Measurements from ENCODE around the gene MGARP.
"Not testable (repeated sequence)": the region's sequence is repeated elsewhere in the genome, so short reads cannot be mapped to it uniquely, and the experiment has no call there.

MGARP gene

DNA sequence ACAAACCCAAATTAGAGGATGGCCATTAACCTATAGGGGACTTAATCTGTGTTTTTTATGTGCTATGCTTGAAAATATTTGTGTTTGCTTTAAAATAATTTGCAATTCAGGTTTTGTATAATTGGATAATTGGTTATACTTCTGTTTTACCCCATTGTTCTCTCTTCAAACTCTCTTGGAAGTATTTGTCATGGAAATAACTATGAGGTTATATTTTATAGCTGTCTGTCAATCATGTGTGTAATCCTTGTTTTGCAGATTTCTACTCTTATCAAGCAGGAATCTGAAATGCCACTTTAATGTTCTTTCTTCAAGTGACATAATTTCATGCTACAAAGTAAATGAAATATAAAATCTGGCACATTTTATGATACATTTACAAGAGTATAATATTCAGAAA is 37.6 kb upstream of the MGARP start:
- DNase-seq: no peak
- intact Hi-C loops (cut with DNase I; ENCODE audit: low total_unique reads): no loop called here
- Histone ChIP-seq H3K4me3 (no peak overlapping the region), H3K27me3 (no peaks in the 10 kb centered on the region), H3K9me3 (no peaks in the 10 kb centered on the region), H3K27ac (no peak overlapping the region), H3K36me3 (no peaks in the 10 kb centered on the region), H3K4me1 (peaks cover 0 to 41% (median 5%) of the 10 kb centered on the region in 4 donors)
- TF ChIP-seq, protein P1, sequence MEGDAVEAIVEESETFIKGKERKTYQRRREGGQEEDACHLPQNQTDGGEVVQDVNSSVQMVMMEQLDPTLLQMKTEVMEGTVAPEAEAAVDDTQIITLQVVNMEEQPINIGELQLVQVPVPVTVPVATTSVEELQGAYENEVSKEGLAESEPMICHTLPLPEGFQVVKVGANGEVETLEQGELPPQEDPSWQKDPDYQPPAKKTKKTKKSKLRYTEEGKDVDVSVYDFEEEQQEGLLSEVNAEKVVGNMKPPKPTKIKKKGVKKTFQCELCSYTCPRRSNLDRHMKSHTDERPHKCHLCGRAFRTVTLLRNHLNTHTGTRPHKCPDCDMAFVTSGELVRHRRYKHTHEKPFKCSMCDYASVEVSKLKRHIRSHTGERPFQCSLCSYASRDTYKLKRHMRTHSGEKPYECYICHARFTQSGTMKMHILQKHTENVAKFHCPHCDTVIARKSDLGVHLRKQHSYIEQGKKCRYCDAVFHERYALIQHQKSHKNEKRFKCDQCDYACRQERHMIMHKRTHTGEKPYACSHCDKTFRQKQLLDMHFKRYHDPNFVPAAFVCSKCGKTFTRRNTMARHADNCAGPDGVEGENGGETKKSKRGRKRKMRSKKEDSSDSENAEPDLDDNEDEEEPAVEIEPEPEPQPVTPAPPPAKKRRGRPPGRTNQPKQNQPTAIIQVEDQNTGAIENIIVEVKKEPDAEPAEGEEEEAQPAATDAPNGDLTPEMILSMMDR (IDR thresholded peaks at IDR 0.05): no peak

DNA sequence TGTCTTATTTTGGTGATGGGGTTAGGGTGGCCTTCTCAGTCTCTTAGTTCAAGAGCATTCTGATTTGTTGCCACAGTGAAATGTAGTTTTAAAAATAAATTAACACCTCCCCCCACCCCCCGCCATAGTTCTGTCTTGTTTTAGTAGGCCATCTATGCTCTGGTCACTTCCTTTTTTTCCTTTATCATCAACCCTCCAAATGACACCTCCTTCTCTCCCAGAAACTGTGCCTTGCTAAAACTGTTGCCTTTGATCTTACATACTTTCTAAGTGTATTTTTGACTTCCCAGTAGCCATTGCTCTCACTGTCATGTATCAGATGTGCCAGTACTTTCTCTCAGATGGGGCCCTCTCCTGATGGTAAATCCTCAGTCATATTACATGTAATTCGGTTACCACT is 36.7 kb upstream of the MGARP start:
- intact Hi-C loops (cut with DNase I; ENCODE audit: low total_unique reads): no loop called here
- H3K27ac ChIP-seq: no peak overlapping the region
- H3K36me3 ChIP-seq: no peaks in the 10 kb centered on the region
- no peaks in the 10 kb centered on the region for H3K9me3 ChIP-seq
- no peaks in the 10 kb centered on the region for H3K27me3 ChIP-seq
- TF ChIP-seq, protein P1 (IDR thresholded peaks at IDR 0.05): no peak
- no peak for DNase-seq
- peaks cover 0 to 41% (median 5%) of the 10 kb centered on the region in 4 donors for H3K4me1 ChIP-seq
- H3K4me3 ChIP-seq: no peak overlapping the region

DNA sequence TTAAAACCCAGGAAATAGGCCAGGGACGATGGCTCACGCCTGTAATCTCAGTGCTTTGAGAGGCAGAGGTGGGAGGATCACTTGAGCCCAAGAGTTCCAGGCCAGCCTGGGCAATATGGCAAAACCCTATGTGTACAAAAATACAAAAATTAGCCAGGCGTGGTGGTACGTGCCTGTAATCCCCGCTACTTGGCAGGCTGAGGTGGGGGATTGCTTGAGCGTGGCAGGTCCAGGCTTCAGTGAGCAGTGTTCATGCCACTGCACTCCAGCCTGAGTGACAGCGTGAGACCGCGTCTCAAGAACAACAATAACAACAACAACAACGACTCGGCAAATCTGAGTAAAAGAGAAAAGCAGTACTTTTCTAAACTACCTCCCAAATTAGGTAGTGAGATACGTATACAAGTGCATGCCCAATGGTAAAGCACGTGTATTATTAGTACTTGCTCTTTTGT is 35.2 kb upstream of the MGARP start:
- DNase-seq: no peak
- Histone ChIP-seq H3K27me3 (no peaks in the 10 kb centered on the region), H3K36me3 (no peaks in the 10 kb centered on the region), H3K27ac (no peak overlapping the region), H3K9me3 (no peaks in the 10 kb centered on the region), H3K4me1 (peaks cover 0 to 37% (median 5%) of the 10 kb centered on the region in 4 donors), H3K4me3 (no peak overlapping the region)
- TF ChIP-seq, protein P1 (IDR thresholded peaks at IDR 0.05): no peak
- intact Hi-C loops (cut with DNase I; ENCODE audit: low total_unique reads): no loop called here

DNA sequence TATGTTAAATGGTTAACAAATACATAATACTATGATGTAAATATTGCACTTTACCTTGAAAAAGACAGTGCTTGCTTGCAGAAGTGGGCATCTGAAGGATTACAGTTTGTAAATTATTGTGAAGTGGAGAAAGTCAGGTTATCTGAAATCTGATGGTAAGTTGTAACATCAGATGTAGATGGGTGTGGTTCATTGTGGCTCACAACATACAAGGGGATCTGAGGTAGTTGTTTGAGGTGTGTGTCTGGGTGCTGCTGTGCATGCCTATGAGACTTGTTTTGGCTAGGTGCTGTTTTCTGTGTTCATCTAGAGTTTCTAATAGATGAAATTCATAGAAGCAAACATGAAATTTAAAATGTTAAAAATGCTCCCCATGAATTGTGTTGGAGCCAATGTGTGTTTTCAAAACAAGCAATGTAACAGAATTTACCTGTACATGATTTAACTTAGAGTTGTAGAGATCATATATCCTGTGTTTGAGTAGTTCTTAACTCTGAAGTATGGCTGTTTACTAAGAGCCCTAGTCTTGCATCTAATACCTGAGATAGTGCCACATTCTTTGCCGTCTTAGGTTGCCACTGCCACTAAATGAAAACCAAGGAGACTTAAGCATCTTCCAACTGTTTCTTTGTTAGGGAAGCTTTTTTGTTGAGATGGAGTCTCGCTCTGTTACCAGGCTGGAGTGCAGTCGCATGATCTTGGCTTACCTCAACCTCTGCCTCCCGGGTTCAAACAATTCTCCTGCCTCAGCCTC is 34.2 kb upstream of the MGARP start:
- Histone ChIP-seq H3K27ac (no peak overlapping the region), H3K4me3 (no peak overlapping the region), H3K27me3 (no peaks in the 10 kb centered on the region), H3K4me1 (peaks cover 0 to 31% (median 5%) of the 10 kb centered on the region in 4 donors), H3K36me3 (no peaks in the 10 kb centered on the region), H3K9me3 (no peaks in the 10 kb centered on the region)
- intact Hi-C loops (cut with DNase I; ENCODE audit: low total_unique reads): no loop called here
- TF ChIP-seq, protein P1 (IDR thresholded peaks at IDR 0.05): no peak
- no peak for DNase-seq

DNA sequence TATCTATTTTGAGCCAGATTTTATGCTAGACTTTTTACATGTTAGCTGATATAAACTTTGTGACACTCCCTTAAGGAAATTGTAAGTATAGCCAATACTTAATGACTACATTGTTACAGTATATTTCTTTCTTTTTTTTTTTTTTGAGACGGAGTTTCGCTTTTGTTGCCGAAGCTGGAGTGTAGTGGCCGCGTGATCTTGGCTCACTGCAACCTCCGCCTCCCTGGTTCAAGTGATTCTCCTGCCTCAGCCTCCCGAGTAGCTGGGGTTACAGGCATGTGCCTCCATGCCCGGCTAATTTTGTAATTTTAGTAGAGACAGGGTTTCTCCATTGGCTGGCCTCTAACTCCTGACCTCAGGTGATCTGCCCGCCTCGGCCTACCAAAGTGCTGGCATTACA is 33.4 kb upstream of the MGARP start:
- H3K9me3 ChIP-seq; H3K36me3 ChIP-seq; H3K27ac ChIP-seq; H3K27me3 ChIP-seq; H3K4me3 ChIP-seq; DNase-seq; intact Hi-C loops (cut with DNase I; ENCODE audit: low total_unique reads): not testable (repeated sequence)
- peaks cover 0 to 28% (median 5%) of the 10 kb centered on the region in 4 donors for H3K4me1 ChIP-seq

DNA sequence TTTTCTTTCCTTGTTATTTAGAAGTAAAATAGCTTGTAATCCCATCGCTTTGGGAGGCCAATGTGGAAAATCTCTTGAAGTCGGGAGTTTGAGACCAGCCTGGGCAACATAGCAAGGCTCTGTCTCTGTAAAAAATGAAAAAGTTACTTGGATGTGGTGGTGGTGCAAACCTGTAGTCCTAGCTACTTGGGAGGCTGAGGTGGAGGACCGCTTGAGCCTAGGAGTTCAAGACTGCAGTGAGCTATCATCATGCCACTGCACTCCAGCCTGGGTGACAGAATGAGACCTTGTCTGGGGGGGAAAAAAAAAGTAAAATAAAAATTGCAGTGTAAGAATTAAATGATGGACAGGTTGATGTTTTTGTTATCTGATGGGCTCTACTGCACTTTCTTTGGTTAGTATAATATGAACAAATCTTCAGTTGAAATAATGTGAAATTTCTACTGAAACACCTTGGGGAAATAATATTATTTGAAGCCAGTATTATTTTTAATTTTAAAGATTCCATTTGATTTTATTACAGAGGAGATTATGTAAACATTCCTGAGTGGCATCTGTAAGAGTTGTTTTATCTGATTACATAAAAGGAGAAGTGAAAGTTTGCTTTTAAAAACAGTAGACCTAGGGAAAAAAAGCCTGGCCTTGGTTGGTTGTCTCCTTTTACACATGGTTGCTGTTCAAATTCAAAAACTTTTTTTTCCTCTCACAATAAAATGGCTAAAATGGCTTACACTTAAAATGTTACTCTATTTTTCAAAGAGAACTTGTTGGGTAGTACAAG is 32.7 kb upstream of the MGARP start:
- intact Hi-C loops (cut with DNase I; ENCODE audit: low total_unique reads): no loop called here
- H3K27ac ChIP-seq: no peak overlapping the region
- DNase-seq: no peak
- H3K9me3 ChIP-seq: no peaks in the 10 kb centered on the region
- no peak overlapping the region for H3K4me3 ChIP-seq
- H3K36me3 ChIP-seq: no peaks in the 10 kb centered on the region
- H3K4me1 ChIP-seq: peaks cover 0 to 29% (median 5%) of the 10 kb centered on the region in 4 donors
- H3K27me3 ChIP-seq: no peaks in the 10 kb centered on the region
- TF ChIP-seq, protein P1 (IDR thresholded peaks at IDR 0.05): no peak
